Activated B cell treated with CpG ODN at 0.5 μM for 24 hours (primary cell): ENCODE measurements around the gene ITGBL1. TPM values are rescaled to one million over a fixed set of nuclear protein-coding genes. Genes with fewer than 3 reads are reported as not detected.

ENCODE experiments used
- ATAC-seq: fragments of 200-7000 bp; cut with Tn5 transposase; one replicate; pipeline ENCODE4 v1.10.0; 2021; ENCODE audit warnings: low read depth, mild to moderate bottlenecking, moderate library complexity
- CTCF ChIA-PET: fragments of 350-600 bp; sonication (Branson Sonifier 250); formaldehyde crosslinking; loops from one replicate; lab custom pipeline; 2021; ENCODE audit warnings: antibody characterized with exemption; lab: Charles Lee
- POLR2A ChIA-PET: fragments of 350-600 bp; sonication (Branson Sonifier 250); formaldehyde crosslinking; loops from one replicate; lab custom pipeline; 2021; ENCODE audit warnings: antibody characterized with exemption; lab: Charles Lee
- DNase-seq: peaks from one replicate; pipeline ENCODE4 v3.0.0; 2022
- H3K27ac Mint-ChIP-seq: one replicate; pipeline ENCODE4 v1.8.0; 2020; ENCODE audit warnings: mixed read lengths
- H3K27me3 Mint-ChIP-seq: one replicate; pipeline ENCODE4 v1.8.0; 2021; ENCODE audit warnings: mixed read lengths
- H3K36me3 Mint-ChIP-seq: one replicate; pipeline ENCODE4 v1.8.0; 2021; ENCODE audit warnings: low read depth, mixed read lengths
- H3K4me1 Mint-ChIP-seq: one replicate; pipeline ENCODE4 v1.8.0; 2021; ENCODE audit warnings: mixed read lengths
- H3K4me3 Mint-ChIP-seq: one replicate; pipeline ENCODE4 v1.8.0; 2020; ENCODE audit warnings: mild to moderate bottlenecking, mixed read lengths
- H3K9me3 Mint-ChIP-seq: one replicate; pipeline ENCODE4 v1.8.0; 2020; ENCODE audit warnings: mixed read lengths
- CTCF ChIP-seq: fragments of 200-600 bp; IDR thresholded peaks from one replicate; pipeline ENCODE4 v1.8.0; 2022; ENCODE audit warnings: antibody characterized with exemption, mild to moderate bottlenecking
- intact Hi-C: fragments of 100-400 bp; cut with micrococcal nuclease; formaldehyde crosslinking; loops from one replicate; pipeline ENCODE4 v1.15.1; 2024
- total RNA-seq: library from RNA; stranded (reverse); gene quantifications from 2 replicates; pipeline ENCODE4 v1.2.3, GENCODE V29; 2022

Gene ITGBL1
- total RNA-seq, 1 donor from 2014 or later: not detected

- no peak for TF ChIP-seq CTCF
- Mint-ChIP-seq H3K9me3 (no peaks in the 10 kb centered on the region), H3K4me1 (no peaks in the 10 kb centered on the region), H3K4me3 (no peak overlapping the region), H3K27ac (no peak overlapping the region), H3K36me3 (no peaks in the 10 kb centered on the region), H3K27me3 (no peaks in the 10 kb centered on the region)
- POLR2A ChIA-PET: no interaction called here
- ATAC-seq: no peak
- intact Hi-C loops: no loop called here
- DNase-seq: no peak
- CTCF ChIA-PET: no interaction called here
Observed at GRCh38 chr13:101569807-101570206, 117.3 kb downstream of the ITGBL1 start.

- DNase-seq: no peak
- TF ChIP-seq CTCF: no peak
- Mint-ChIP-seq H3K9me3 (no peaks in the 10 kb centered on the region), H3K27ac (no peak overlapping the region), H3K4me3 (no peak overlapping the region), H3K4me1 (no peaks in the 10 kb centered on the region), H3K36me3 (no peaks in the 10 kb centered on the region), H3K27me3 (no peaks in the 10 kb centered on the region)
- intact Hi-C loops: no loop called here
- POLR2A ChIA-PET: no interaction called here
- no peak for ATAC-seq
- CTCF ChIA-PET: no interaction called here
Observed at GRCh38 chr13:101570410-101570809, 117.9 kb downstream of the ITGBL1 start.

- H3K27ac Mint-ChIP-seq: no peak overlapping the region
- POLR2A ChIA-PET: no interaction called here
- H3K4me3 Mint-ChIP-seq: no peak overlapping the region
- H3K27me3 Mint-ChIP-seq: no peaks in the 10 kb centered on the region
- DNase-seq (no peak), ATAC-seq (no peak)
- H3K4me1 Mint-ChIP-seq: no peaks in the 10 kb centered on the region
- no peak for TF ChIP-seq CTCF
- H3K36me3 Mint-ChIP-seq: no peaks in the 10 kb centered on the region
- no peaks in the 10 kb centered on the region for H3K9me3 Mint-ChIP-seq
- intact Hi-C loops: no loop called here
- CTCF ChIA-PET: no interaction called here
Observed at GRCh38 chr13:101572456-101572855, 120.0 kb downstream of the ITGBL1 start.

- ChIA-PET CTCF (no interaction called here), POLR2A (no interaction called here)
- Mint-ChIP-seq H3K9me3 (no peaks in the 10 kb centered on the region), H3K27me3 (no peaks in the 10 kb centered on the region), H3K36me3 (no peaks in the 10 kb centered on the region), H3K27ac (no peak overlapping the region), H3K4me1 (no peaks in the 10 kb centered on the region), H3K4me3 (no peak overlapping the region)
- ATAC-seq (no peak), DNase-seq (no peak)
- TF ChIP-seq CTCF: no peak
- intact Hi-C loops: no loop called here
Observed at GRCh38 chr13:101575581-101575980, 123.1 kb downstream of the ITGBL1 start.

- no peak for DNase-seq
- H3K27ac Mint-ChIP-seq: no peak overlapping the region
- no peaks in the 10 kb centered on the region for H3K27me3 Mint-ChIP-seq
- H3K4me1 Mint-ChIP-seq: no peaks in the 10 kb centered on the region
- H3K9me3 Mint-ChIP-seq: no peaks in the 10 kb centered on the region
- no peaks in the 10 kb centered on the region for H3K36me3 Mint-ChIP-seq
- no peak for TF ChIP-seq CTCF
- intact Hi-C loops: no loop called here
- POLR2A ChIA-PET: no interaction called here
- no peak for ATAC-seq
- H3K4me3 Mint-ChIP-seq: no peak overlapping the region
- CTCF ChIA-PET: no interaction called here
Observed at GRCh38 chr13:101576455-101576854, 124.0 kb downstream of the ITGBL1 start.
